ENCODE measurements around the gene DNAAF2. TPM values are rescaled to one million over a fixed set of nuclear protein-coding genes. Genes with fewer than 3 reads are reported as not detected.

DNAAF2 gene
- total and polyA plus RNA-seq, 4 donors, result 4.4 to 12.3 (median 9.9) TPM

- DNase-seq (no peak), ATAC-seq (ENCODE audit: insufficient read depth, low FRiP score) (no peak)
- TF ChIP-seq CTCF (IDR thresholded peaks at IDR 0.05; ENCODE audit: control extremely low read depth, extremely low read depth), result no peak
- no peaks in the 10 kb centered on the region for H3K9me3 ChIP-seq (ENCODE audit: control insufficient read depth in 4 of 4, insufficient read depth in 3 of 4, low read length in 3 of 4)
- peaks cover 11 to 20% (median 17%) of the 10 kb centered on the region in 4 donors for H3K36me3 ChIP-seq (ENCODE audit: control insufficient read depth in 4 of 4, insufficient read depth in 4 of 4, low read length in 4 of 4)
- no peaks in the 10 kb centered on the region for H3K27me3 ChIP-seq (ENCODE audit: control insufficient read depth in 3 of 3, insufficient read depth in 3 of 3, low read length in 2 of 3)
- peaks cover 0 to 19% (median 10%) of the 10 kb centered on the region in 5 donors for H3K4me1 ChIP-seq (ENCODE audit: control insufficient read depth in 5 of 5, insufficient read depth in 5 of 5, low read length in 5 of 5)
- WGBS, 2 donors, result 76 to 90% methylated on average over 4 of the region's 4 CpGs
- H3K4me3 ChIP-seq, result no peak overlapping the region
- no peak overlapping the region for H3K27ac ChIP-seq (ENCODE audit: low read depth in 1 of 2, low read length in 1 of 2)
- H3K9ac ChIP-seq (ENCODE audit: insufficient read depth in 1 of 2, low read length in 2 of 2), result no peak overlapping the region
Measured at GRCh38 chr14:49582113-49582977, 52.7 kb downstream of the DNAAF2 start.

GRCh38 chr14:49581209-49582112 is 53.6 kb downstream of the DNAAF2 start:
- no peak for ATAC-seq (ENCODE audit: insufficient read depth, low FRiP score)
- no peak for DNase-seq
- no peak for TF ChIP-seq CTCF (IDR thresholded peaks at IDR 0.05; ENCODE audit: control extremely low read depth, extremely low read depth)
- Histone ChIP-seq H3K36me3 (ENCODE audit: control insufficient read depth in 4 of 4, insufficient read depth in 4 of 4, low read length in 4 of 4) (peaks cover 19 to 24% (median 21%) of the 10 kb centered on the region in 4 donors), H3K9ac (ENCODE audit: insufficient read depth in 1 of 2, low read length in 2 of 2) (no peak overlapping the region), H3K9me3 (ENCODE audit: control insufficient read depth in 4 of 4, insufficient read depth in 3 of 4, low read length in 3 of 4) (no peaks in the 10 kb centered on the region), H3K27me3 (ENCODE audit: control insufficient read depth in 3 of 3, insufficient read depth in 3 of 3, low read length in 2 of 3) (no peaks in the 10 kb centered on the region), H3K27ac (ENCODE audit: low read depth in 1 of 2, low read length in 1 of 2) (no peak overlapping the region), H3K4me3 (no peak overlapping the region), H3K4me1 (ENCODE audit: control insufficient read depth in 5 of 5, insufficient read depth in 5 of 5, low read length in 5 of 5) (peaks cover 0 to 19% (median 10%) of the 10 kb centered on the region in 5 donors)
- 75 to 86% methylated on average over 9 of the region's 9 CpGs for WGBS, 2 donors

GRCh38 chr14:49579841-49580240 is 55.2 kb downstream of the DNAAF2 start:
- no peak overlapping the region for H3K27ac ChIP-seq (ENCODE audit: low read depth in 1 of 2, low read length in 1 of 2)
- TF ChIP-seq CTCF (IDR thresholded peaks at IDR 0.05; ENCODE audit: control extremely low read depth, extremely low read depth), result no peak
- no peaks in the 10 kb centered on the region for H3K9me3 ChIP-seq (ENCODE audit: control insufficient read depth in 4 of 4, insufficient read depth in 3 of 4, low read length in 3 of 4)
- H3K36me3 ChIP-seq (ENCODE audit: control insufficient read depth in 4 of 4, insufficient read depth in 4 of 4, low read length in 4 of 4), result peaks cover 20 to 34% (median 24%) of the 10 kb centered on the region in 4 donors
- no peak overlapping the region for H3K9ac ChIP-seq (ENCODE audit: insufficient read depth in 1 of 2, low read length in 2 of 2)
- no peak for ATAC-seq (ENCODE audit: insufficient read depth, low FRiP score)
- H3K27me3 ChIP-seq (ENCODE audit: control insufficient read depth in 3 of 3, insufficient read depth in 3 of 3, low read length in 2 of 3), result no peaks in the 10 kb centered on the region
- H3K4me3 ChIP-seq, result no peak overlapping the region
- H3K4me1 ChIP-seq (ENCODE audit: control insufficient read depth in 5 of 5, insufficient read depth in 5 of 5, low read length in 5 of 5), result peaks cover 0 to 16% (median 10%) of the 10 kb centered on the region in 5 donors
- 87 to 88% methylated on average over 2 of the region's 2 CpGs for WGBS, 2 donors
- DNase-seq, result no peak

All from lung (tissue), 12 donors.